GM12892 (cell line): Measurements from ENCODE around the gene KDM6A.

Experiments used
- POLR2A ChIP-seq: IDR thresholded peaks from 2 replicates; pipeline ENCODE4 v1.6.1; 2011; ENCODE audit warnings: low read depth, low read length, control low read depth
- POLR2AphosphoS5 ChIP-seq: IDR thresholded peaks from 2 replicates; pipeline ENCODE4 v1.6.1; 2011; ENCODE audit warnings: low read depth, low read length, control low read depth
- TAF1 ChIP-seq: IDR thresholded peaks from 2 replicates; pipeline ENCODE4 v1.6.1; 2011; ENCODE audit warnings: low read depth, mild to moderate bottlenecking, control low read depth, low read length, borderline replicate concordance

DNA sequence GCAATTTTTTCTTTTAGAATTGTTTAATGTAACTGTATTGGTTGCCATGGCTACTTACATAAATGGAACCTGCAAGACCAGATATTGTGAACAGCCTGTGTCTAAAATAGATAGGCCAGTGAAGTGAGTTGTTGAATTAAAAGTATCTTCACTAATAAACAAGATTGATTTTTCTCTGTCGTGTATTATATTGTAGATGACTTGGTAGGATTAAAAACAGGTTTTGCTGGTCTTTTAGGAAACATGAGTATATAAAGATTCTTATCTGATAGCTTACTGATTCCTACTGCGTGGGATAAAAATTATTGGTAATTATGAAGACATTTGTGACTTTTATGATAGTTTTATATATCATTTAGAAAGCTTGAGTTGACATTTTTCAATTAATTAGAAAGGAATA lies 162.1 kb downstream of the KDM6A start:
- TF ChIP-seq POLR2A (no peak), POLR2AphosphoS5 (no peak), TAF1 (no peak)
